GM19193 (cell line): ENCODE data around the gene RNF8.

Experiments
- POLR2A ChIP-seq: IDR thresholded peaks from 4 replicates; pipeline ENCODE4 v1.6.1; 2011; ENCODE audit not compliant: insufficient read depth, insufficient read length; ENCODE audit errors: extremely low read depth

Gene RNF8

GRCh38 chr6:37353761-37354525, at the start of gene RNF8:
Gene RNF8, plus strand, starts transcription at chr6:37353983. Its CDS starts 182 bp downstream, at chr6:37354165.
- TF ChIP-seq POLR2A = peak; percentile 77

- TF ChIP-seq POLR2A = no peak
Measured at GRCh38 chr6:37304766-37305165, 49.0 kb upstream of the RNF8 start.

- TF ChIP-seq POLR2A = no peak
Measured at GRCh38 chr6:37305841-37306425, 47.9 kb upstream of the RNF8 start.

- TF ChIP-seq POLR2A = no peak
Measured at GRCh38 chr6:37306624-37307222, 47.1 kb upstream of the RNF8 start.

GRCh38 chr6:37308069-37308815, 45.5 kb upstream of the RNF8 start:
- no peak for TF ChIP-seq POLR2A

- TF ChIP-seq POLR2A = no peak
Measured at GRCh38 chr6:37309046-37309445, 44.7 kb upstream of the RNF8 start.

- TF ChIP-seq POLR2A = no peak
Measured at GRCh38 chr6:37309692-37310091, 44.1 kb upstream of the RNF8 start.

- no peak for TF ChIP-seq POLR2A
Measured at GRCh38 chr6:37310966-37311365, 42.8 kb upstream of the RNF8 start.

GRCh38 chr6:37311741-37312473, 41.9 kb upstream of the RNF8 start:
- no peak for TF ChIP-seq POLR2A

GRCh38 chr6:37313723-37314486, 39.9 kb upstream of the RNF8 start:
- TF ChIP-seq POLR2A = no peak

- no peak for TF ChIP-seq POLR2A
Measured at GRCh38 chr6:37314487-37315156, 39.2 kb upstream of the RNF8 start.

- TF ChIP-seq POLR2A = no peak
Measured at GRCh38 chr6:37315157-37315515, 38.6 kb upstream of the RNF8 start.

- no peak for TF ChIP-seq POLR2A
Measured at GRCh38 chr6:37316071-37316470, 37.7 kb upstream of the RNF8 start.
